GM12878 (cell line): Measurements from ENCODE around the gene PKNOX1. TPM values are rescaled to one million over a fixed set of nuclear protein-coding genes. Genes with fewer than 3 reads are reported as not detected.

Experiments used
- ATAC-seq: fragments of 200-7000 bp; cut with Tn5 transposase; 3 replicates; pipeline ENCODE4 v1.9.1; 2020; ENCODE audit warnings: mild to moderate bottlenecking, moderate library complexity
- BruUV-seq: library from RNA; stranded (reverse); fragments of 400-500 nt; replicated peaks from 2 replicates; lab custom pipeline; 2021; lab: Mats Ljungman, UMichigan
- CTCF ChIA-PET: fragments of 300-600 bp; sonication (Branson Sonifier 250); formaldehyde crosslinking; extraction: SDS; loops from one replicate; lab custom pipeline; 2021; ENCODE audit warnings: inconsistent platforms; lab: Yijun Ruan, JAX
- POLR2A ChIA-PET: fragments of 350-600 bp; formaldehyde crosslinking; extraction: SDS; loops from one replicate; lab custom pipeline; 2021; ENCODE audit warnings: inconsistent platforms; lab: Charles Lee
- RAD21 ChIA-PET: fragments of 300-600 bp; sonication (Branson Sonifier 250); formaldehyde crosslinking; loops from one replicate; lab custom pipeline; 2023; ENCODE audit warnings: antibody characterized with exemption; ENCODE audit not compliant: unreplicated experiment; lab: Charles Lee
- SMC1A ChIA-PET: fragments of 300-600 bp; sonication (Branson Sonifier 250); formaldehyde crosslinking; loops from one replicate; lab custom pipeline; 2023; ENCODE audit not compliant: unreplicated experiment, uncharacterized antibody; lab: Charles Lee
- DNase-seq: peaks from one replicate; pipeline ENCODE4 v3.0.0-alpha.2; 2011; ENCODE audit warnings: low read depth, low spot score
- FAIRE-seq: peaks from 3 replicates; lab custom pipeline; 2011; peaks lifted over from hg19 to GRCh38; lab: Jason Lieb, UNC
- H2AFZ ChIP-seq: 2 replicates; pipeline ENCODE4 v1.6.0; 2011; ENCODE audit warnings: low read depth, low read length, control low read depth; ENCODE audit not compliant: control insufficient read depth
- H3K27ac ChIP-seq: 2 replicates; pipeline ENCODE4 v1.5.1; 2011; ENCODE audit warnings: control low read depth; ENCODE audit not compliant: control insufficient read depth, insufficient read depth
- H3K27me3 ChIP-seq, 2 experiments: replicated peaks in 1 of 2; 2 replicates each; pipeline versions ENCODE4 v1.6.0 to v1.6.1; 2011; ENCODE audit warnings: low read length in 1 of 2; ENCODE audit not compliant: control insufficient read depth in 2 of 2, insufficient read depth in 2 of 2
- H3K36me3 ChIP-seq, 2 experiments: 2 replicates each; pipeline ENCODE4 v1.5.1; 2011; ENCODE audit warnings: low read length in 1 of 2; ENCODE audit not compliant: control insufficient read depth in 2 of 2, insufficient read depth in 2 of 2
- H3K4me1 ChIP-seq: 2 replicates; pipeline ENCODE4 v1.6.1; 2011; ENCODE audit warnings: mild to moderate bottlenecking, low read length, moderate library complexity, mixed read lengths; ENCODE audit not compliant: control insufficient read depth, insufficient read depth
- H3K4me2 ChIP-seq: 2 replicates; pipeline ENCODE4 v1.6.0; 2011; ENCODE audit warnings: control low read depth; ENCODE audit not compliant: control insufficient read depth, insufficient read depth
- H3K4me3 ChIP-seq: fragments of 200-600 bp; sonication (generic); 2 replicates; pipeline ENCODE4 v1.5.1; 2016
- H3K79me2 ChIP-seq: 2 replicates; pipeline ENCODE4 v1.6.0; 2011; ENCODE audit warnings: low read length; ENCODE audit not compliant: control insufficient read depth, insufficient read depth
- H3K9ac ChIP-seq: 2 replicates; pipeline ENCODE4 v1.8.0; 2011; ENCODE audit warnings: low read length, control low read depth, mixed read lengths; ENCODE audit not compliant: control insufficient read depth, insufficient read depth
- H3K9me3 ChIP-seq: replicated peaks from 3 replicates; pipeline ENCODE4 v1.5.1; 2011; ENCODE audit warnings: mild to moderate bottlenecking, low read length; ENCODE audit not compliant: control insufficient read depth, insufficient read depth
- H4K20me1 ChIP-seq: 2 replicates; pipeline ENCODE4 v1.6.0; 2011; ENCODE audit not compliant: control insufficient read depth, insufficient read depth
- ASH2L ChIP-seq: fragments of 300-600, 200-600 bp; sonication (generic); IDR thresholded peaks from 2 replicates; pipeline ENCODE4 v1.6.1; 2017; ENCODE audit warnings: low read depth, mild to moderate bottlenecking, borderline replicate concordance
- ATF7 ChIP-seq: fragments of 450-650 bp; IDR thresholded peaks from 2 replicates; pipeline ENCODE4 v1.6.1; 2016; ENCODE audit warnings: low read depth, mild to moderate bottlenecking
- KDM1A ChIP-seq: fragments of 200-600 bp; sonication (generic); IDR thresholded peaks from 2 replicates; pipeline ENCODE4 v1.6.1; 2016; ENCODE audit warnings: borderline replicate concordance
- MTA2 ChIP-seq: fragments of 450-650 bp; IDR thresholded peaks from 2 replicates; pipeline ENCODE4 v1.6.1; 2016; ENCODE audit warnings: low read depth, mild to moderate bottlenecking, moderate library complexity
- MYB ChIP-seq: fragments of 150-350 bp; IDR thresholded peaks from 2 replicates; pipeline ENCODE4 v1.6.1; 2014; ENCODE audit warnings: mild to moderate bottlenecking, low read depth, low read length, borderline replicate concordance
- NBN ChIP-seq: fragments of 450-650 bp; IDR thresholded peaks from 2 replicates; pipeline ENCODE4 v1.6.1; 2016
- RELA ChIP-seq: fragments of 450-650 bp; IDR thresholded peaks from 2 replicates; pipeline ENCODE4 v1.8.0; 2014; ENCODE audit warnings: borderline replicate concordance; ENCODE audit not compliant: partially characterized antibody
- YY1 ChIP-seq: IDR thresholded peaks from 2 replicates; pipeline ENCODE4 v1.6.1; 2011; ENCODE audit warnings: low read depth, mild to moderate bottlenecking, low read length
- ZNF384 ChIP-seq: IDR thresholded peaks from 2 replicates; pipeline ENCODE4 v1.6.1; 2012; ENCODE audit warnings: low read depth, mild to moderate bottlenecking, low read length, improper control_type of control experiment, borderline replicate concordance
- WGBS: methylation state at CpG from one replicate; pipeline ENCODE4 v1.1.6; 2016; ENCODE audit warnings: low lambda C conversion rate; ENCODE audit not compliant: insufficient replicate concordance, insufficient coverage; ENCODE audit errors: missing lambda C conversion rate; 5-methylcytosine and 5-hydroxymethylcytosine counted together
- in situ Hi-C: fragments of 300-500 bp; cut with MboI; formaldehyde crosslinking; loops from 9 replicates; pipeline ENCODE4 v1.14.3; 2018; ENCODE audit warnings: mixed read lengths
- intact Hi-C: fragments of 100-400 bp; cut with micrococcal nuclease; formaldehyde crosslinking; loops from one replicate; pipeline ENCODE4 v1.14.2; 2022; ENCODE audit not compliant: unreplicated experiment
- polyA plus RNA-seq, 11 experiments: library from polyadenylated mRNA; depleted of rRNA in 4 of 11; unstranded in 6 of 11; stranded (reverse) in 5 of 11; fragments of >200 nt; fragmentation: Nextera tagmentation in 4 of 11; fragmentation: Illumina TruSeq in 1 of 11; extraction: Ambion mirVana in 4 of 11; extraction: Trizol in 1 of 11; gene quantifications; 1 replicate in 1 of 11; 2 replicates in 10 of 11; pipeline versions ENCODE4 v1.2.1 to v1.2.3, GENCODE V29; 2011 to 2016; ENCODE audit warnings: inconsistent platforms in 2 of 11, missing spikeins in 2 of 11, low read depth in 1 of 11
- total RNA-seq, 4 experiments: library from RNA; depleted of rRNA in 3 of 4; stranded (reverse); fragments of >200 nt in 3 of 4; fragmentation: Illumina TruSeq in 1 of 4; extraction: Trizol in 1 of 4; gene quantifications; 2 replicates each; pipeline versions ENCODE4 v1.2.1 to v1.2.3, GENCODE V29; 2013 to 2021
- TF ChIP-seq, protein P1 (sequence below): IDR thresholded peaks from 2 replicates; pipeline ENCODE4 v1.6.1; 2012; ENCODE audit warnings: low read depth, low read length, improper control_type of control experiment

The PKNOX1 gene
- total and polyA plus RNA-seq, 10 of the 15 experiments (the other 5 are each of a cell fraction or from before 2014, with no cell fraction given): 6.9 to 23.7 (median 13.2) TPM

- no TSS peak for BruUV-seq
- TF ChIP-seq ASH2L (no peak), MTA2 (no peak), YY1 (no peak), NBN (no peak), ZNF384 (no peak), MYB (no peak), RELA (no peak), KDM1A (no peak), ATF7 (no peak)
- TF ChIP-seq, protein P1, sequence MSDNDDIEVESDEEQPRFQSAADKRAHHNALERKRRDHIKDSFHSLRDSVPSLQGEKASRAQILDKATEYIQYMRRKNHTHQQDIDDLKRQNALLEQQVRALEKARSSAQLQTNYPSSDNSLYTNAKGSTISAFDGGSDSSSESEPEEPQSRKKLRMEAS: no peak
- 64% methylated on average over 10 of the region's 10 CpGs for WGBS
- peak; percentile 60 for ATAC-seq
- in situ Hi-C loops: no loop called here
- H3K27ac ChIP-seq: no peak overlapping the region
- intact Hi-C loops: no loop called here
- H3K27me3 ChIP-seq: no peaks in the 10 kb centered on the region
- no peak overlapping the region for H3K4me3 ChIP-seq
- peaks cover 26% of the 10 kb centered on the region for H3K4me1 ChIP-seq
- CTCF ChIA-PET: no interaction called here
- no peaks in the 10 kb centered on the region for H3K9me3 ChIP-seq
- H3K79me2 ChIP-seq: no peaks in the 10 kb centered on the region; the same call in 1 of the 2 replicates
- no peak for FAIRE-seq
- H3K9ac ChIP-seq: no peak overlapping the region
- RAD21 ChIA-PET: interaction anchor here (1.0 kb wide), 2 partner anchors 9 to 16 kb away, joined by 3 read pairs; partner anchors contain the start of gene PKNOX1
- POLR2A ChIA-PET: no interaction called here
- no peaks in the 10 kb centered on the region for H4K20me1 ChIP-seq
- H3K4me2 ChIP-seq: no peak overlapping the region
- SMC1A ChIA-PET: interaction anchor here (0.6 to 1.1 kb wide), 3 partner anchors 8 to 14 kb away, joined by 3 read pairs; no protein-coding TSS in a partner anchor
- DNase-seq: no peak
- peaks cover 2 to 3% of the 10 kb centered on the region in 2 experiments; a peak in 3 of 4 replicates for H3K36me3 ChIP-seq
- no peak overlapping the region for H2AFZ ChIP-seq
These were observed 15.7 kb downstream of the PKNOX1 start for GRCh38 chr21:42989816-42990650.
